ENCODE measurements around the gene BPIFB1.

GRCh38 chr20:33287884-33288283 lies 4.9 kb downstream of the BPIFB1 start:
- TF ChIP-seq ZNF274 (IDR thresholded peaks at IDR 0.05; ENCODE audit: low read depth, low read length) (no peak), YY1 (IDR thresholded peaks at IDR 0.05; ENCODE audit: insufficient read depth, insufficient read length) (no peak), SUZ12 (IDR thresholded peaks at IDR 0.05; ENCODE audit: extremely low read depth, insufficient read depth, insufficient read length) (no peak)
